Tibial artery (tissue), 4 donors: ENCODE results near the gene ESAM.

Experiments used
- DNase-seq, 2 donors: peaks; one replicate each; pipeline ENCODE4 v3.0.0-alpha.2; 2019
- H3K27ac ChIP-seq, 2 donors: fragments of 200-600 bp; sonication (generic) in 1 of 2; 1 replicate in 1 of 2; 2 replicates in 1 of 2; pipeline ENCODE4 v1.5.1; 2018 to 2019; ENCODE audit warnings: mild to moderate bottlenecking in 1 of 2
- H3K27me3 ChIP-seq, 2 donors: fragments of 200-600 bp; sonication (generic) in 1 of 2; one replicate each; pipeline versions ENCODE4 v1.5.1 to v1.6.0; 2016 to 2019
- H3K36me3 ChIP-seq, 3 donors: fragments of 200-600 bp; sonication (generic) in 2 of 3; one replicate each; pipeline ENCODE4 v1.5.1; 2016 to 2019; ENCODE audit warnings: mild to moderate bottlenecking in 2 of 3
- H3K4me1 ChIP-seq, 4 donors: fragments of 200-600 bp; sonication (generic) in 2 of 4; 1 replicate in 3 of 4; 2 replicates in 1 of 4; pipeline ENCODE4 v1.5.1; 2016 to 2019
- H3K4me3 ChIP-seq, 2 donors: fragments of 200-600 bp; sonication (generic) in 1 of 2; 1 replicate in 1 of 2; 2 replicates in 1 of 2; pipeline ENCODE4 v1.5.1; 2018 to 2019; ENCODE audit warnings: mild to moderate bottlenecking in 2 of 2
- H3K9me3 ChIP-seq, 3 donors: fragments of 200-600 bp; sonication (generic) in 1 of 3; one replicate each; pipeline ENCODE4 v1.5.1; 2016 to 2019
- intact Hi-C: fragments of 100-400 bp; cut with DNase I; formaldehyde crosslinking; loops from one replicate; pipeline ENCODE4 v1.15.0; 2023; ENCODE audit warnings: low total_unique reads
- TF ChIP-seq, protein P1 (sequence below), 2 experiments: fragments of 200-600 bp in 1 of 2; fragments of 450-650 bp in 1 of 2; IDR thresholded peaks; one replicate each; pipeline ENCODE4 v1.5.1; 2017 to 2019; ENCODE audit warnings: antibody characterized with exemption in 2 of 2, mild to moderate bottlenecking in 1 of 2, moderate library complexity in 1 of 2

Gene ESAM

DNA sequence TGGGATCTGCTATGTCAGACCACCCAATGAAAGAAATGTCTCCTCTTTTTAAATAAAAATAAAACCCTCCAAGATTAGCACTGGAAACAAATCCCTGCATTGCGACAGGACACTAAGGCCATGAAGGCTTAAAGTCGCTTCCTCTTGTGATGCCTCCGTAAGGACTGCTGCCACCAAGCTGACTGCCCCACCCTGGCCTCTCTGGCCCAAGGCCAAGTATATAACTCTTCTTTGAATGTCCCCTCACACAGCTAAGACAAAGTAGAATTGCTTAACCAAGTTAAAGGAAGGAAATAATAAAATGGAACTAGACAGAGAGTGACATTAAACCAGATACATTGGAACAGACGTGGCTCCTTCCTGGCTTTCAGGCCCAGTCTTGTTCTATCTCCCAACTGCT, 29.9 kb downstream of the ESAM start:
- DNase-seq = peak in 1 of 2 donors; percentile 62
- no peak overlapping the region for H3K27ac ChIP-seq
- H3K4me3 ChIP-seq = no peak overlapping the region
- no peaks in the 10 kb centered on the region for H3K27me3 ChIP-seq
- H3K36me3 ChIP-seq = no peaks in the 10 kb centered on the region
- H3K9me3 ChIP-seq = no peaks in the 10 kb centered on the region
- intact Hi-C loops = no loop called here
- TF ChIP-seq, protein P1, sequence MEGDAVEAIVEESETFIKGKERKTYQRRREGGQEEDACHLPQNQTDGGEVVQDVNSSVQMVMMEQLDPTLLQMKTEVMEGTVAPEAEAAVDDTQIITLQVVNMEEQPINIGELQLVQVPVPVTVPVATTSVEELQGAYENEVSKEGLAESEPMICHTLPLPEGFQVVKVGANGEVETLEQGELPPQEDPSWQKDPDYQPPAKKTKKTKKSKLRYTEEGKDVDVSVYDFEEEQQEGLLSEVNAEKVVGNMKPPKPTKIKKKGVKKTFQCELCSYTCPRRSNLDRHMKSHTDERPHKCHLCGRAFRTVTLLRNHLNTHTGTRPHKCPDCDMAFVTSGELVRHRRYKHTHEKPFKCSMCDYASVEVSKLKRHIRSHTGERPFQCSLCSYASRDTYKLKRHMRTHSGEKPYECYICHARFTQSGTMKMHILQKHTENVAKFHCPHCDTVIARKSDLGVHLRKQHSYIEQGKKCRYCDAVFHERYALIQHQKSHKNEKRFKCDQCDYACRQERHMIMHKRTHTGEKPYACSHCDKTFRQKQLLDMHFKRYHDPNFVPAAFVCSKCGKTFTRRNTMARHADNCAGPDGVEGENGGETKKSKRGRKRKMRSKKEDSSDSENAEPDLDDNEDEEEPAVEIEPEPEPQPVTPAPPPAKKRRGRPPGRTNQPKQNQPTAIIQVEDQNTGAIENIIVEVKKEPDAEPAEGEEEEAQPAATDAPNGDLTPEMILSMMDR (IDR thresholded peaks at IDR 0.05) = no peak
- H3K4me1 ChIP-seq = peaks cover 0 to 20% (median 5%) of the 10 kb centered on the region in 4 donors

DNA sequence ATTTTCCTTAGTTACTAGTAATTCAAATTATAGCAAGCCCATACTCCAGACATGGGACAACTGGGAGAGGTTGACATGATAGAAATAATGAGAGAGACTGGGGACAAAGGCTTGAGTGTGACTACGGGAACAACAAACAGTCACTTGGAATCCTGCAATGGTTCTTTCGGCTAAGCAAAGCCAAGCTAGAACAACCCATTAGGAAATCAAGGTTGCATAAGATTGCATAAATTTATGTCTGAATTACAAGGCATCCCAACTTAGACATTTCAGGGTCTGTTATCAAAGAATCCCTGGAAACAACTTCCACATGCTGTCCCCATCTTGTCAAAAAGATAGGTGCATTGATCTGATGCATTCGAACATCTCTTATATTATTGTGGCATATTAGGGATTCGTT, 32.5 kb downstream of the ESAM start:
- H3K27me3 ChIP-seq = no peaks in the 10 kb centered on the region
- intact Hi-C loops = no loop called here
- peaks cover 5 to 21% (median 16%) of the 10 kb centered on the region in 4 donors for H3K4me1 ChIP-seq
- TF ChIP-seq, protein P1 (IDR thresholded peaks at IDR 0.05) = no peak
- H3K36me3 ChIP-seq = no peaks in the 10 kb centered on the region
- H3K4me3 ChIP-seq = no peak overlapping the region
- no peaks in the 10 kb centered on the region for H3K9me3 ChIP-seq
- no peak overlapping the region for H3K27ac ChIP-seq
- no peak for DNase-seq

DNA sequence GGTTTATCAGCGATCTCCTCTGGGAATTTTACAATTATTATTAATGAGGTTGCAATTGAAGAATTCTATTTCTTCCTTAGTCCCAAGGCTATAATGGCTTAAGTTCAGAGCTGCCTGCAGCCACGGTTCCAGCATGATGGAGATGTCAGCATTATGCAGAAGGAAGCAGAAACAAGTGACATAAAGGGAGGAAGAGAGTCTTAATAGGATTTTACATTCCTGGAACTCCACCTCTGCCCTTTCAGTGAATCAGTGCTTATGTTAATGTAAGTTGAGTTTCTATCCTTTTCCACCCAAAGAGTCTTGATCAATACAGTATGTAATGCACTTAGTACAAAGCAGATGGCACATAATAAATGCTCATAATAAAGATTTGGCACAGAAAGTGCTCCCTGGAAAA, 34.0 kb downstream of the ESAM start:
- Histone ChIP-seq H3K27ac (no peak overlapping the region), H3K36me3 (no peaks in the 10 kb centered on the region), H3K9me3 (no peaks in the 10 kb centered on the region), H3K27me3 (no peaks in the 10 kb centered on the region), H3K4me1 (peaks cover 5 to 23% (median 17%) of the 10 kb centered on the region in 4 donors), H3K4me3 (no peak overlapping the region)
- intact Hi-C loops = no loop called here
- TF ChIP-seq, protein P1 (IDR thresholded peaks at IDR 0.05) = no peak
- no peak for DNase-seq

DNA sequence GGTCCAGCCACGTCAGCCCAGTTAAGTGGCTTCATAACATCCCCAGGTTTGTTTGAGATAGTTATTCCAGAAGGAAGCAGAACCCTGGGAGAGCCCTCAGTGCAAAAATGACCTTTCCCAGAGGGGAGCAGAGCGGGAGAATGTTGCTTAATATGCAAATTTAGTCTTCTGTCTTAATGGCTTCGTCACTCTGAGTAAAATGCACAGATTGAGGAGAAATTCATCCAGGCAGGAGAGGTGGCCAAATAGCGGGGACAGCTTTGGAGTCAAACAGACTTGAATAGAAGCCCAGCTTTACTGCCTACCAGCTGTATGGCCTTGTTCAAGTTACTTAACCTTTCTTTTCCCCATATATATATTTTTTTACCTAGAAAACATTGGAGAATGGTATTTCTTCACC, 34.6 kb downstream of the ESAM start:
- no peaks in the 10 kb centered on the region for H3K36me3 ChIP-seq
- no peaks in the 10 kb centered on the region for H3K9me3 ChIP-seq
- H3K4me3 ChIP-seq = no peak overlapping the region
- no peak for DNase-seq
- no peak overlapping the region for H3K27ac ChIP-seq
- intact Hi-C loops = no loop called here
- TF ChIP-seq, protein P1 (IDR thresholded peaks at IDR 0.05) = no peak
- H3K4me1 ChIP-seq = peaks cover 5 to 23% (median 17%) of the 10 kb centered on the region in 4 donors
- no peaks in the 10 kb centered on the region for H3K27me3 ChIP-seq

DNA sequence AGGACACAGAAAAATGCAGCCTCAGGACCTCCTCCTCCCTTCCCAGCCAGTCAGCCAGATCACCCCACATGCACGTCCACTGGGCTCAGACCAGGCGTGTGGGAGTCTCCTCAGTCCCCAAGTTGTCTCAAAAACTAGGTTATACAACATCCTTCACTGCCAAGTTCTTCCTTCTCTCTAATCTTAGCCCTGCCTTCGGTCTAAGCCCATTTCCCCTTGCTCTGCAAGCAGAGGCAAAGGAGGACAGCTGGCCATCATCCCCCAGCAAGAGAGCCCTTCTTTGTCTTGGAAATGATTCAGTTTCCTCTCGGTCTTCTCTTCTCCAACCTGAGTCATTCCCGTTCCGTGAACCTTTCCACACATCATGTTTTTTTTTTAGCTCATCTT, 36.4 kb downstream of the ESAM start:
- Histone ChIP-seq H3K4me3 (no peak overlapping the region), H3K9me3 (no peaks in the 10 kb centered on the region), H3K27ac (peak overlapping the region; percentile 45 to 58), H3K27me3 (no peaks in the 10 kb centered on the region), H3K4me1 (peaks cover 5 to 25% (median 17%) of the 10 kb centered on the region in 4 donors), H3K36me3 (no peaks in the 10 kb centered on the region)
- intact Hi-C loops = no loop called here
- no peak for DNase-seq
- TF ChIP-seq, protein P1 (IDR thresholded peaks at IDR 0.05) = no peak
